ENCODE results near the gene DCC. TPM values are rescaled to one million over a fixed set of nuclear protein-coding genes. Genes with fewer than 3 reads are reported as not detected.

DCC gene
- total RNA-seq, 2 donors from 2014 or later, result 0.86 to 3.2 TPM

GRCh38 chr18:53375621-53376020 is 1035.6 kb downstream of the DCC start:
- intact Hi-C loops (cut with DNase I), result no loop called here
- DNase-seq (ENCODE audit: low spot score), result no peak

- intact Hi-C loops (cut with DNase I), result no loop called here
- no peak for DNase-seq (ENCODE audit: low spot score)
Observed at GRCh38 chr18:53380063-53380639, 1040.2 kb downstream of the DCC start.

- DNase-seq (ENCODE audit: low spot score), result no peak
- intact Hi-C loops (cut with DNase I), result no loop called here
Observed at GRCh38 chr18:53382870-53383269, 1042.9 kb downstream of the DCC start.

GRCh38 chr18:53385889-53386288 is 1045.9 kb downstream of the DCC start:
- no peak for DNase-seq (ENCODE audit: low spot score)
- intact Hi-C loops (cut with DNase I), result no loop called here

GRCh38 chr18:53387581-53387980 is 1047.6 kb downstream of the DCC start:
- no peak for DNase-seq (ENCODE audit: low spot score)
- intact Hi-C loops (cut with DNase I), result no loop called here

- intact Hi-C loops (cut with DNase I), result no loop called here
- DNase-seq (ENCODE audit: low spot score), result no peak
Observed at GRCh38 chr18:53402670-53403069, 1062.7 kb downstream of the DCC start.

- intact Hi-C loops (cut with DNase I), result no loop called here
- DNase-seq (ENCODE audit: low spot score), result no peak
Observed at GRCh38 chr18:53408271-53408670, 1068.3 kb downstream of the DCC start.

GRCh38 chr18:53411511-53411910 is 1071.5 kb downstream of the DCC start:
- intact Hi-C loops (cut with DNase I), result no loop called here
- DNase-seq (ENCODE audit: low spot score), result no peak

- no peak for DNase-seq (ENCODE audit: low spot score)
- intact Hi-C loops (cut with DNase I), result no loop called here
Observed at GRCh38 chr18:53417003-53417402, 1077.0 kb downstream of the DCC start.

- DNase-seq (ENCODE audit: low spot score), result no peak
- intact Hi-C loops (cut with DNase I), result no loop called here
Observed at GRCh38 chr18:53421869-53422268, 1081.9 kb downstream of the DCC start.

- DNase-seq (ENCODE audit: low spot score), result no peak
- intact Hi-C loops (cut with DNase I), result no loop called here
Observed at GRCh38 chr18:53422896-53423295, 1082.9 kb downstream of the DCC start.

- intact Hi-C loops (cut with DNase I), result no loop called here
- no peak for DNase-seq (ENCODE audit: low spot score)
Observed at GRCh38 chr18:53426666-53427184, 1086.7 kb downstream of the DCC start.

- no peak for DNase-seq (ENCODE audit: low spot score)
- intact Hi-C loops (cut with DNase I), result no loop called here
Observed at GRCh38 chr18:53441761-53442414, 1101.9 kb downstream of the DCC start.

- intact Hi-C loops (cut with DNase I), result no loop called here
- DNase-seq (ENCODE audit: low spot score), result no peak
Observed at GRCh38 chr18:53442415-53442783, 1102.4 kb downstream of the DCC start.

GRCh38 chr18:53443336-53443735 is 1103.3 kb downstream of the DCC start:
- DNase-seq (ENCODE audit: low spot score), result no peak
- intact Hi-C loops (cut with DNase I), result no loop called here

GRCh38 chr18:53443831-53444230 is 1103.8 kb downstream of the DCC start:
- intact Hi-C loops (cut with DNase I), result no loop called here
- no peak for DNase-seq (ENCODE audit: low spot score)

GRCh38 chr18:53451902-53452301 is 1111.9 kb downstream of the DCC start:
- no peak for DNase-seq (ENCODE audit: low spot score)
- intact Hi-C loops (cut with DNase I), result no loop called here

GRCh38 chr18:53457068-53457467 is 1117.1 kb downstream of the DCC start:
- DNase-seq (ENCODE audit: low spot score), result no peak
- intact Hi-C loops (cut with DNase I), result no loop called here

GRCh38 chr18:53458268-53458667 is 1118.3 kb downstream of the DCC start:
- intact Hi-C loops (cut with DNase I), result no loop called here
- no peak for DNase-seq (ENCODE audit: low spot score)

- intact Hi-C loops (cut with DNase I), result no loop called here
- DNase-seq (ENCODE audit: low spot score), result no peak
Observed at GRCh38 chr18:53458944-53459580, 1119.1 kb downstream of the DCC start.

GRCh38 chr18:53467756-53468155 is 1127.8 kb downstream of the DCC start:
- intact Hi-C loops (cut with DNase I), result no loop called here

More at GRCh38 chr18:53467756-53468155, 1127.8 kb downstream of the DCC start:
- DNase-seq (ENCODE audit: low spot score), result no peak
